GM10266 (cell line): ENCODE results near the gene TRDN.

Experiments used
- DNase-seq: peaks from one replicate; pipeline ENCODE4 v3.0.0; 2012; ENCODE audit errors: extremely low spot score
- TF ChIP-seq, protein P1 (sequence below): IDR thresholded peaks from 2 replicates; pipeline ENCODE4 v1.5.1; 2012; ENCODE audit warnings: mild to moderate bottlenecking, low read depth; ENCODE audit not compliant: control insufficient read depth, insufficient read depth; ENCODE audit errors: missing control alignments

TRDN gene

DNA sequence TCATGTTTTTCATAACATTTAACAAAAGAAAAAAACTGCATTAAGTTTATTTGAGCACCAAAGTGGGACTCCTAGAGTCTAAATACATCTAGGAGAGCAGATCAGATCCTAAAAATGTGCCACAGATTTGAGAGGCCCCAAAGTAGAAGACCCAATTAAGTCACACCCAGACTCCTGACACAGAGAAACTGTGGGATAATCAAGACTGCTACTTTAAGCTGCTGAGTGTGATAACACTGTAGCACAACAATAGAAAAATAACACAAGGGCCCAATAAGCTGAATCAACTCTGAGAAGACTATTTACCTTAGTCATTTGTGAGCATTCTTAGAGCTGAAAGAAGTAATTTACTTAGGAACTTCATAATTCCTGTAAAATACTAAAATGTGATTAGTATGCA is 26.0 kb downstream of the TRDN start:
- DNase-seq: no peak
- TF ChIP-seq, protein P1, sequence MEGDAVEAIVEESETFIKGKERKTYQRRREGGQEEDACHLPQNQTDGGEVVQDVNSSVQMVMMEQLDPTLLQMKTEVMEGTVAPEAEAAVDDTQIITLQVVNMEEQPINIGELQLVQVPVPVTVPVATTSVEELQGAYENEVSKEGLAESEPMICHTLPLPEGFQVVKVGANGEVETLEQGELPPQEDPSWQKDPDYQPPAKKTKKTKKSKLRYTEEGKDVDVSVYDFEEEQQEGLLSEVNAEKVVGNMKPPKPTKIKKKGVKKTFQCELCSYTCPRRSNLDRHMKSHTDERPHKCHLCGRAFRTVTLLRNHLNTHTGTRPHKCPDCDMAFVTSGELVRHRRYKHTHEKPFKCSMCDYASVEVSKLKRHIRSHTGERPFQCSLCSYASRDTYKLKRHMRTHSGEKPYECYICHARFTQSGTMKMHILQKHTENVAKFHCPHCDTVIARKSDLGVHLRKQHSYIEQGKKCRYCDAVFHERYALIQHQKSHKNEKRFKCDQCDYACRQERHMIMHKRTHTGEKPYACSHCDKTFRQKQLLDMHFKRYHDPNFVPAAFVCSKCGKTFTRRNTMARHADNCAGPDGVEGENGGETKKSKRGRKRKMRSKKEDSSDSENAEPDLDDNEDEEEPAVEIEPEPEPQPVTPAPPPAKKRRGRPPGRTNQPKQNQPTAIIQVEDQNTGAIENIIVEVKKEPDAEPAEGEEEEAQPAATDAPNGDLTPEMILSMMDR: no peak

DNA sequence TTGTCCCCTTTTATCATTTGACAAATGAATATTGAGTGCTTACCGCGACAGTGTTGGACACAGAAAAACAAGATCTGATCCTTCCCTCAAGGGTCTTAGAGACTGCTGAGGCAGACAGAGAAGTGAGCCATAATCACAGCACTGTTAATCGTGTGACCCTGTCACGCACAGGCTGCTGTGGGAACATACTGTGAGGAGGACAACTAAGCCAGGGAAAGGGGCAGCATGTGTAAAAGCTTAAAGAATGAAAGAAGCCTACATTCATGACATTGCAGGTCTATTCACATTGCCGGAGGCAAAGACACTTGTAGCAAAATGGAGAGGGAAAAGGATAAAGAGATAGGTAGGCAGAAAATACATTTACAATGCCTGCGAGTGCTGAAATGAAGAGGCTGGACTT is 32.7 kb downstream of the TRDN start:
- DNase-seq: no peak
- TF ChIP-seq, protein P1: no peak

DNA sequence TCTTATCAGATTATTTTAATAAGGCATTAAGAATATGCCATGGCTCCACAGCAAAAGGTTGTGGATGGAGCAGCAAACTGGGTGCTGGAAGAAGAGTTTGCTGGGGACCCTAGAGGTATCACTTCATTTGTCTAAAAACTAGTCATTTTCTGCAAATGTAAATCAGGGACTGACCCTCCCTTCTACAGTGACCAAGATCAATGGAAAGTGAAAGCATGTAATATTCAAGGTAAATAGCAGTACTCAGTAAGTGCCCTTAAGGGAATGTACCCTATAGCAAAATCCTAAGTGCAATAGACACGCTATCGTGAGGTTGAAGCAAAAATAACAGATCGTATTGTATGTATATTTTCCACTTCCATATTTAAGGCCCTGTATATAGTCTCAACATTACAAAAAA is 38.7 kb downstream of the TRDN start:
- TF ChIP-seq, protein P1: no peak
- DNase-seq: peak; percentile 6

DNA sequence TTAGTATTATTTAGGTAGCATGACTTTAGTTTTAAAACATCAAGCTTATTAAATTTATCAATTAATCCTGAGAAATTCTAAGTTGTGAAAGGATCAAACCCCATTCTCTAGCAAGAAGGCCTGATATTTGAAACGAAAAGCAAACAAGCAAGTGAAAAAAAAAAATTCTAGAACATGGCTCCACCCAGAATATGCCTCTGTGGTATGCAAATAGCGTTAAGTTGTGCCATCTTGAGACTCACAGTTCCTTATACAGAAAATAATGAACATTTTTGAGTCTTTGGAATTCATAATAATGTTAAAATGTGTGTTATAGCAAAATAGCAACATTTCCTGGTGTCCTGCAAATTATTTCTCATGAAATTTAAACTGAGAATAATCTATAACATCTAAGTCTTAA is 42.0 kb downstream of the TRDN start:
- no peak for DNase-seq
- TF ChIP-seq, protein P1: no peak

DNA sequence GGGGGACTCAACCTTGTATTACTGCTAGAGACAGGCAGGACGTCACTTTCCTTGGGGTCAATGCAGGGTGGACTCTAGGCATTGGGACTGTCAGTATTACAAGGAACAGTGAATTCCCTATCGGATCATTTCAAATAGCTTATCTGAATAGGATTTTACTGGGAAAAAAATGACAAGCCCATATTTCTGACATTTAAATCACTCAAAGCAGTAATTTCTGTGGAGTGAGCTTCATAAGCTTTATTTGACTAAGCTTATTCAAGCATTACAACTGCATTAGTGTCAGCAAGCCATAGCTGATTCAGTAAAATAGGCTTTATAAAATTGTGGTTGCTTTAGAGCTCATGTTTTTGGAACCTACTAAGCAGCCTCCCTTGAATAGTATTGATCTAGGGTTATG is 44.3 kb downstream of the TRDN start:
- no peak for DNase-seq

DNA sequence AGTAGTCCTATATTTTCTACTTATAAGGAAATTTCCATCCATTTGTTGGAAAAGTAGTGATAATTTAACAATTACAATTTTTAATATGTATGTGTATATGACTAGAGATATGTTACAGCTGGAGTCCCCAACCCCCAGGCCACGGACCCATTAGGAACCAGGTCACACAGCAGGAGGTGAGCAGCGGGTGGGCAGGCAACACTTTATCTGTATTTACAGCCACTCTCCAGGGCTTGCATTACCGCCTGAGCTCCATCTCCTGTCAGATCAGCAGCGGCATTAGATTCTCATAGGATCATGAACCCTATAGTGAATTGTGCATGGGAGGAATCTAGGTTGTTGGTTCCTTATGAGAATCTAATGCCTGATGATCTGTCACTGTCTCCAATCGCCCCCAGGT is 46.8 kb downstream of the TRDN start:
- TF ChIP-seq, protein P1: no peak
- no peak for DNase-seq

More for the DNA sequence above, 44.3 kb downstream of the TRDN start:
- TF ChIP-seq, protein P1: no peak

DNA sequence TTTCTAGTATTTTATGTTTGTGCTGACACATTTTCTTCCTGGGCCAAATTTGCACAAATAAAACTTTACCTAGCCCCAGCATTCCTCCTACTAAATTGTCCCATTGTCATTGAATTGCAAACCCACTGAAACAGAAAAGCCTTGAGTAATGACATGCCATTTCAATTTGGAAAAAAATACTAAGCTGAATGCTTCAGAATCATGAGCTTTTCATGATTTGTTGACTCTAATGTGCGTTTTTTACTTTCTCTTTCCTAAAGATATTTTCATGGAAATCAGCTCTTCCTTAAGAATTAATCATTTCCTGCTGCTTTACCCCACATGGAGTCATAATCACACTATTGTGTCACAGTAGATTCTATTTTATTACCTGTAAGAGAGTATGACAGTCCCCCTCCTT is 47.4 kb downstream of the TRDN start:
- DNase-seq: no peak
- TF ChIP-seq, protein P1: no peak

DNA sequence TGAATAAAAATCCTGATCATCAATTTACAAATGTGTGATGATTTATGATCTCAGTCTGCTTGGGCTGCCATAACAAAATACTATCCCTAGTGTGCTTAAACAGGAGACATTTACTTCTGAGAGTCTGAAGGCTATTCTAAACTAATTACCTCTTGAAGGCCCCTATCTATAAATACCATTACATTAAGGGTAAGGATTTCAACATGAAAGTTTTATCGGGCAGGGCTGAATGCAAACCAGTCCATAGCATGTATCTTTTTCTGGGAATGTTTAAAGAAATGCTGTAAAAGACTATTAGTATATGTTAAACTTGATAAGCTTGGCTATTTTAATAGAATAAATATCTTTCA is 48.2 kb downstream of the TRDN start:
- TF ChIP-seq, protein P1: no peak
- DNase-seq: no peak
